ENCODE results near the gene EARS2. TPM values are rescaled to one million over a fixed set of nuclear protein-coding genes. Genes with fewer than 3 reads are reported as not detected.
A peak's percentile ranks its signal among the peaks of the same experiment; 100 is the strongest.
"Not testable (repeated sequence)": the region's sequence is repeated elsewhere in the genome, so short reads cannot be mapped to it uniquely, and the experiment has no call there.

Gene EARS2
- total RNA-seq: 16.0 TPM

- peak; percentile 99 for ATAC-seq
- peak; percentile 98 for DNase-seq (ENCODE audit: low spot score)
- intact Hi-C loops (cut with DNase I): no loop called here
Measured at GRCh38 chr16:23556881-23557778, at the start of gene EARS2, which contains the start of gene UBFD1. Gene EARS2, minus strand, starts transcription at chr16:23557350. Its CDS starts 7 bp downstream, at chr16:23557343. Gene UBFD1, plus strand, starts transcription at chr16:23557727. Its CDS starts 16 bp downstream, at chr16:23557743.

DNA sequence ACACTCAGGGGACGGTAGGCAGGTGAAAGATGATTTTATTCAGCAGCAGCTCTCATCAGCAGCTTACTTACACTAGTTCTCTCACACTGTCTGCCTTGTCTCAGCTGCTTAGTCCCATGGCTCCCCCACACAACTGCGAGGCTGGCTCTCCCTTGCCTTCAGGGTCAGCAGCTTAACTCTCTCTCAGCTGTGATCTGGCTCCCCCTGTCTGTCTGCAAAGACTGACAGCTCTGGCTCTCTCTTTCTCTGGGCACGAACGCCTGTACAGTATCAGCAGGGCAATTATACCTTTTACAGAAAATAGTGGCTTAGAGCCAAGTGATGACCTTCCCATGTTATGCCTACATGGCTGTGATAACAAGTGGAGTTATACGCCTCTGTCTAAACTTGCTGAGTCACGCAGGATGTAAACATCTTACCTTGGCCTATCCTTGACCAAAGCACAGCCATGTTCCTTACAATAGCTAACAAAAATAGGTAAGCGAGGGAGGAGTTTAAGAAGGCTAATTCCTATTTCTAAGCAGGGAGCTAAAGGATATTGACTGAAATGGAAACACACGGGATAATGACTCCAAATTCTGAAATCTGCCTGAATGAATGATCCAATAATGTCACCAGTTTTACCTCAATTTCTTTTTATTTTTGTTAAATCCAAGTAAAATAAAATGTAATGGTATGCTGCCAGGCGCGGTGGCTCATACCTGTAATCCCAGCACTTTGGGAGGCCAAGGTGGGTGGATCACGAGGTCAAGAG lies 40.0 kb upstream of the EARS2 start:
- DNase-seq (ENCODE audit: low spot score) (no peak), ATAC-seq (no peak)
- intact Hi-C loops (cut with DNase I): no loop called here

DNA sequence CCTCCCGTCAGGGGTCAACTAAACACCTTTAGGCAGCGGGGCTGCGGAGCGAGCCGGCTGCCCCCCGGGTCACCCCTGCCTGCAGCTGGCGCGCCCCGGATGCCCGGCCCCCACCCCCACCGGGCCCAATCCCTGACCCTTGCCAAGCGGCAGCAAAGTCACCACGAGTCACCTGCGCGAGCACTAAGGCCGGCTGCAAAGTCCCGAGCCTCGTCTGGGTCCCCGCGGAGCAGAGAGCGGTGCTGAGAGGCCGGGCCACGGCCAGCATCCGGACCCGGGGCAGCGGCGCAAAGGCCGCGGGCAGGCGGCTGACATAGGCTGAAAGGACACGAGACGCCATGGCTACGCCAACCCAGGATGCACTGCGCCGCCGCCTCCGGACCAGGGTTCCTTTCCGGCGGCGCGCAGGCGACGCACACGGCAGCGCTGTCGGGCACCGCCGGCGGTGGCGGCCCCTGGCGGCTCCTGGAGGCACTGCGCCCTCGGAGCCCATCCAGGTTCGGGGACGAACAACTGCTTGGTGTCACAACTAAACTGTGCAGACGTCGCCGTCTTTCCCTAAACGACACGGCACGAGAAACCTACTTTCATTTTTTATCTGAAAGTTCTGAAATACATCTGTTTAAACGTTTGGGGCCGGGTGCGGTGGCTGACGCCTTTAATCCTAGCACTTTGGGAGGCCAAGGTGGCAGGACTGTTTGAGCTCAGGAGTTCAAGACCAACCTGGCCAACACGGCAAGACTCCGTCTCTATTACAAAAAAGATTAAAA lies 39.0 kb upstream of the EARS2 start, which contains the start of gene NDUFAB1:
NDUFAB1 (minus strand) TSS at position 366 of the 770 bp plus-strand sequence; CDS start at position 340, 26 bp downstream.
- intact Hi-C loops (cut with DNase I): no loop called here
- peak; percentile 100 for ATAC-seq

DNA sequence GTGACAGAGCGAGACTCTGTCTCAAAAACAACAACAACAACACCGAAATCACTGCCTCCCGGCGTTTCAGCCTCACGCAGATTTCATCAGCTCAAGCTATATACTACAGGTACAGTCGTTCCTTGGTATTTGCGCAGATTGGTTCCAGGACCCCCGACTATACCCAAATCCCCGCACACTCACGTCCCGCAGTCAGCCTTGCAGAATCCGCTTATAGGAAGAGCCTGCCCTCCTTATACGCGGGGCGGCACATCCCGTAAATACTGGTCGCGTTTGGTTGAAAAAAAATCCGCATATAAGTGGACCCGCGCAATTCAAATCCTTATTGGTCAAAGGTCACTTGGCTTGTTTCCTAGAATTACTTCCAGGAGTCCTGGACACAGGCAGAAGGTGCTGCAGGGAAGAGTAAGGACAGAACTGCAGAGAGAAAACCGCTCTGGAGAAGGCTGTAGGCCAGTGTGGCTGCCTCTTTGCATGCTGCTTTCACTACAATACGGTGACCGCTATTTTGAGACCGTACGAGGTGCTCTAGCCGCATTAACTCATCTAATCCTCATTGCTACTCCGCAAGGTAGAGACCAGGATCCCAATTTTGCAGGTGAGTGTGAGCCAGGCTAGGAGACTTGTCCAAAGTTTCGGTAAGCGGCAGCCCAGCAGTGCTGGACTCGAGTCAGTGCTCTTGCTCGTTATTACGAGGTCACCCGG lies 38.2 kb upstream of the EARS2 start:
- no peak for DNase-seq (ENCODE audit: low spot score)
- intact Hi-C loops (cut with DNase I): no loop called here
- no peak for ATAC-seq

More for the DNA sequence above, 39.0 kb upstream of the EARS2 start, which contains the start of gene NDUFAB1:
- DNase-seq (ENCODE audit: low spot score): peak; percentile 93

- DNase-seq (ENCODE audit: low spot score) (no peak), ATAC-seq (no peak)
- intact Hi-C loops (cut with DNase I): no loop called here
Measured at GRCh38 chr16:23594186-23594585, 37.0 kb upstream of the EARS2 start.

DNA sequence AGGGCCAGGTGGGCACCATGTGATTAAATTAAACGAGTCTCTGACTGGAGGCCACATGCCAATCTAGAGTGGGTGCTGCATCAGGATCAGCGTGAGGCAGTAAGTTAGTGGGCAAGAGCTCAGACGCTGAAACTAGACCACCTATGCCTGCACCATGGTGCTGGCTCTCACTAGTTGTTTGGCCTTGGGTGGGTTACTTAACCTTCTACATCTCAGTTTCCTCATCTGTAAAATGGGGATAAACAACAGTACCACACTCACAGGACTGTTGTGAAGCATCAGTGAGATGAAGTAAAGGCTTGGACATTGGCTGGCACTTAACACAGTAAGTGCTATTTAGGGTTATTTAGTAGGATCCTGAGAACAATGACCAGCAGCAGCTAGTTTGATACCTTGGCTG lies 33.0 kb upstream of the EARS2 start:
- DNase-seq (ENCODE audit: low spot score): no peak
- intact Hi-C loops (cut with DNase I): no loop called here
- no peak for ATAC-seq

DNA sequence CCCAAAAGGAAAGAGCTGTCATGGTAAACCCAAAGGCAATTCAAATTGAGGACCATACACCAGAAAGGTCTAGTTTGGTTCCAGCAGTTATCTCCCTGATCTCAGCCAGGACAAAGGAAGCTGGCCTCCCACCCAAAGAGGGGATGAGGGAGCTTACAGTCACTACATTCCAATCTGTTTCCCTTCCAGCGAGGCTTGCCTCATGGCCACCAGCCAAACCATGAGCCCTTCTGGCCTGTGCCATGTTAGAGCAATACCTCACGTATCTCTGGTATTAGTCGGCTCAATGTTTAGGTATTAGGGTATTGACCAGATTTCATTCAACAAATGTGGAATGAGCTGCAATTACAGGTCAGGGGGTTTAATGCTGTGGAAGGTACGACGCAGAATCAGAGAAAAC lies 30.6 kb upstream of the EARS2 start:
- ATAC-seq (no peak), DNase-seq (ENCODE audit: low spot score) (no peak)
- intact Hi-C loops (cut with DNase I): no loop called here

GRCh38 chr16:23584186-23585076 lies 27.3 kb upstream of the EARS2 start:
- no peak for DNase-seq (ENCODE audit: low spot score)
- intact Hi-C loops (cut with DNase I): no loop called here
- no peak for ATAC-seq

- DNase-seq (ENCODE audit: low spot score); intact Hi-C loops (cut with DNase I); ATAC-seq: not testable (repeated sequence)
Measured at GRCh38 chr16:23583271-23583670, 26.1 kb upstream of the EARS2 start.

- intact Hi-C loops (cut with DNase I): no loop called here
- DNase-seq (ENCODE audit: low spot score) (no peak), ATAC-seq (no peak)
Measured at GRCh38 chr16:23581764-23582163, 24.6 kb upstream of the EARS2 start.

- DNase-seq (ENCODE audit: low spot score) (no peak), ATAC-seq (no peak)
- intact Hi-C loops (cut with DNase I): no loop called here
Measured at GRCh38 chr16:23580391-23580790, 23.2 kb upstream of the EARS2 start.

- no peak for ATAC-seq
- DNase-seq (ENCODE audit: low spot score): no peak
- intact Hi-C loops (cut with DNase I): no loop called here
Measured at GRCh38 chr16:23579371-23579770, 22.2 kb upstream of the EARS2 start.

DNA sequence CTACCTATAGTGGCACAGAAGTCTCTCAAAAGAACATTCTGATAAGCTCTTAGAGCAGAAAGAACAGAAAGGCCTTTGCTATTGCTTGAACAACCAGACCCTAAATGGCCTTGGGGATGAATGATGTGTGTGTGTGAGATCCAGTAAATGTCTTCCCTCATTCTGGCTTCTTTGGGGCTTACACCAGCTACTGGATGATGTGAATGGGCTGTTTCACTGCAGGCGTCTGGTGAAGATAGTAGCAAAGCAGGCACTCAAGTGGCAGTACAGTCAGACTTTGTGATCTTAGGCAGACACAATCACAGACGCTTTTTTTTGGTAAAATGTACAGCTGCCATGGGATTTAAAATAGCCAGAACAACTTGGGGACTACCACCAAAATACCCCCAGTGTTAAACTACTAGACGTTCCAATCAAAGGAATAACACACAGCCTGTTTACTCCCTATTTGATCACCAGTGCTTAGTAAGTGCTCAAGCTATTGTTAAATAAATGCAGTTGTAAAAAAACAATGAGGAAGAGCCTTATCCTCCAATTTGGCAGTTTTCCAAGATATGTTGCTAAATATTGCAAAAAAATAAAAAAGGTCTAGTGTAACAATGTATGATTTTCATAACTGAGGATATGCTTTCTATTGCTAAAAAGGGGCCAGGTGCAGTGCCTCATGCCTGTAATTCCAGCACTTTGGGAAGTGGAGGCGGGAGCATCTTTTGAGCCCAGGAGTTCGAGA lies 21.1 kb upstream of the EARS2 start:
- DNase-seq (ENCODE audit: low spot score) (no peak), ATAC-seq (no peak)
- intact Hi-C loops (cut with DNase I): no loop called here

DNA sequence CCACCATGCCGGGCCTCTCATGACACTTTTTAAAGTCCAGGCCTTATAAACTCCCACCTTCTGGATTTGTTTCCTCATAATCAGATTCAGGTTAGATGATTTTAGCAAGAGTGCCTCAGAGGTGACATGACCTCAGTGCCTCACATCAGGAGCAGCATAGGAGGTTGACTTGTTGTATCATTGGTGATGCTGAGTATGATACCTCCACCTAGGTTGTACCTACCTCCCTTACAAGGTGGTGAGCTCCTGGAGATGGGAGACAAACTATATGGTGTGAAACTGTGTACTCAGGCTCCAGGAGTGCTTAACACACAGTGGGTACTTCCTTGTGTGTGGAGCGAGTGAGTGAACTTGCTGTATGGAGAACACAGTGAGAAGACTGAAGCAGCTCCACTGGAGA lies 20.3 kb upstream of the EARS2 start:
- DNase-seq (ENCODE audit: low spot score) (no peak), ATAC-seq (no peak)
- intact Hi-C loops (cut with DNase I): no loop called here

DNA sequence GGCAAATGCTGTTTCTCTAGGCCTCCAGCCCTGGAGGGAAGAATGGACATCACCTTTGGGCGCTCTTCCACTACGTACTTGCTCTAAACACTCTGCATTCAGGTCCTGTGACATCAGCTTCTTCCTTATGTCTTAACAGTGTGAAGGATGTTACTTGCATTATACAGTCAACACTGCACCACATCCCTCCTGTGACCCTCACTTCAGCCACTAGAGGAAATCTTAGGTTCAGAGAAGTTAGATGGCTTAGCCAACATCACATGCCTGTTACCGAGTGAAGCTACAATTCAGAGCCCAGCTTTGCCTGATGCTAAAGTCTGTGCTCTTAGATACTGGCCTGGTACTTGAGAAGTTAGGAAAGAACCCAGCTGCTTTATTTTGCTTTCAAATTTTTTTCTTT lies 18.7 kb upstream of the EARS2 start:
- no peak for DNase-seq (ENCODE audit: low spot score)
- no peak for ATAC-seq
- intact Hi-C loops (cut with DNase I): no loop called here

- DNase-seq (ENCODE audit: low spot score) (no peak), ATAC-seq (no peak)
- intact Hi-C loops (cut with DNase I): no loop called here
Measured at GRCh38 chr16:23573817-23574216, 16.7 kb upstream of the EARS2 start.

DNA sequence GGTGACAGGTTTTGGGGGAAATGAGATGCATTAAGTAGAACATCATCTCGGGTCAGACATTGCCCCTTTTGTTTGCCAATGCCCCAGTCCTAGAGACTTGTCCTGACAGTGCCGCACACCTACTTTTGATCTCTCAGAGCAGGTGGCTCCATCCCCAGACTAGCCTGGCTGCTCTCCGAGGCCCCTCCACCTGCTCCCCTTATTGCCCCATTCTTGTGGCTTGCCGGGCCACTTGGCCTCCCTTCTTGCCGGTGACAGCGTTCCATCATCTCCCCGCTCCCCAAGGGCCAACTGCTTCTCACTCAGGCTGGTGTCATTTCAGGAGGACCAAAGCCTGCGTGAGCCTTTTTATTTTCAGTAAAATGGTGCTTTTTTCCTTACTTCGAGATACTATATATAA lies 15.2 kb upstream of the EARS2 start:
- intact Hi-C loops (cut with DNase I): no loop called here
- ATAC-seq: no peak

More for the DNA sequence above, 15.2 kb upstream of the EARS2 start:
- DNase-seq (ENCODE audit: low spot score): no peak

Data from sciatic nerve (tissue), 2 donors.